SKM-1 treated with dmso at 0.1 percent for 144 hours (cell line): ENCODE results near the gene TCF7L1.

Source experiments
- DNase-seq: peaks from one replicate; lab custom pipeline; 2025; ENCODE audit not compliant: unreplicated experiment; lab: John Stamatoyannopoulos, UW

Gene TCF7L1

DNA sequence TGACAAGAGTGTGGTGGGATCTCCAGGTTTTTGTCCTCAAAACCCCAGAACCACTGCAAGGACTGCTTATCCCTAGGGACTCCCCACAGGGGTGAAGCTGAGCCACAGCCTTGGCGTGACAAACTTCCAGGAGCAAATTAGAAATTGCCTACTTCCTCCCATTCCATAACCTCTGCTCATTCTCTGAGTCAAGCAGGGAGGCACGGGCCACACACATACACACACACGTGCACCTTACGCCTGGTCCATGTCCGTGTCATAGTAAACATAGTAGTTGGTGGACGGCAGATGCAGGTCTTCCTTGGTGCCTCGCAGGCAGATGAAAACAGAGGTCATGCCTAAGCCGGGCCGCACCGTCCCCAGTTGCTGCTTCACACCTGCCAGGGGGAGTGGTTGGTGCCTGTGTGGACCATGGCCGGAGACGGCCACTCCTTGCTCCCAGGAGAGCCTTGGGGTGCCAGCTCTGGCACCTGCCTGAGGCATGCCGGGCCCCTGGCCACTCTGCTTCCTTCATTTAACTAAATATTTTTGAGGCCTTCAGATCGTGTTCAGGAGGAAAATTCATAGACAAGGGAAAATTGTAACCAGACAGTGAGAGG, 211.3 kb downstream of the TCF7L1 start:
- DNase-seq: no peak

DNA sequence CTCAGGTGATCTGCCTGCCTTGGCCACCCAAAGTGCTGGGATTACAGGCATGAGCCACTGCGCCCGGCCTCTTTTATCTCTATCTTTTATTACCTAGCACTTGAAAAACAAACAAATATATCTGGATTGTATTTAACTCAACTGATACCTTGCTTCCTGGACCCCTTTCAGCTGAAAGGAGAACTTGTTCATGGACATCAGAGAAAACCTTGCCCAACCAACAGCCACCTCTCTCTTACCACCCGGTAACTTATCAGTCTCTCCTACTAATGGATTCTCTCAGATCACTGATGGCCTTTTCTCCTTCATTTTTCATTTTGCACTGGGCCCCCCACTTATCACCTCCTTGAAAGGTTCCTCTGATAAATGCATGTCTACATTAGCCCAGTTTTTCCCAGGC, 214.4 kb downstream of the TCF7L1 start:
- DNase-seq: no peak

DNA sequence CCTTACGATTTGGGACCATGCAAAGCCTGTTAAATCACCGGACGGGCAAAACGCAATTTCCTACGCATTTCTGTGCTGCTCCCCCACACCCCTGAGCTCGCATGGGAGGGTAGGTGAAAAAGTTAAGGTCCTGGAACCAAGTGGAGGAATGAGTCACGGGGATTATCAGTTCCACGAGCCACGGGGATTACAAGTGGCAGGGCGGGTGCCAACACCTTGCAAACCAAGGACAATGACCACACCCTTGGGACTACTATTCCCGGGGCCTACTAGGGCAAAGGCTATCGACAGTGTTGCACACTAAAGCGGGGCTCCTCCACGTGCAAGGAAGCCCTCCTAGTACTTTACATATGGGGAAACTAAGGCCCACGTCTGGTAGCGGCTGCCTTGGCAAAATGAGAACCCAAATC, 220.7 kb downstream of the TCF7L1 start:
- no peak for DNase-seq

GRCh38 chr2:85354286-85355072, 221.3 kb downstream of the TCF7L1 start, which contains the start of the genes ELMOD3 and RETSAT:
TSS of gene ELMOD3 (plus strand) at chr2:85354769. CDS start at chr2:85357199, 2,430 bp downstream.
TSS of gene RETSAT (minus strand) at chr2:85354528. CDS start at chr2:85354507, 21 bp downstream.
- DNase-seq: peak; percentile 100

GRCh38 chr2:85355073-85355410, 221.8 kb downstream of the TCF7L1 start:
- no peak for DNase-seq

GRCh38 chr2:85355521-85355920, 222.3 kb downstream of the TCF7L1 start:
- DNase-seq: no peak

DNA sequence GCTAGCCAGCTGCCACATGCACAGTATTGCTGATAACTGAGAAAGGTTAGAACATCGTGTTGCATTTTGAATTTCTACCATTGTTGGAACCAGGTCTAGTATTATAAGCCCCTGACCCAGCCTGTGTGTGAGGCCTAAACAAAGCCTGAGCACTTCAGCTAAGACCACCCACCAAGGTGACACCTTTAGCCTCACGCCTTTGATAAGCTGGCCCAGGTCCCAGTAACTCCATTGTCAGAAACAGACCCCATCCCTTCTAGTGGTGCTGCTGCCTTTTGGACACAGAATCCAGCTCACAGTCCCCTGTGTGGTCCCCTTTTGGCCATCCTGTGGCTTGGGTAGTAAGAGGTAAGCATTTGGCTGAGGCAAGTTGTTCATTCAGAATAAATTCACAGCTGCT, 223.0 kb downstream of the TCF7L1 start:
- DNase-seq: no peak

GRCh38 chr2:85357736-85358135, 224.5 kb downstream of the TCF7L1 start:
- no peak for DNase-seq
